AG20443 (cell line): Measurements from ENCODE around the gene FKRP.

Experiments used
- DNase-seq: peaks from one replicate; pipeline ENCODE4 v3.0.0; 2012; ENCODE audit warnings: low spot score, mixed read lengths

FKRP gene

DNA sequence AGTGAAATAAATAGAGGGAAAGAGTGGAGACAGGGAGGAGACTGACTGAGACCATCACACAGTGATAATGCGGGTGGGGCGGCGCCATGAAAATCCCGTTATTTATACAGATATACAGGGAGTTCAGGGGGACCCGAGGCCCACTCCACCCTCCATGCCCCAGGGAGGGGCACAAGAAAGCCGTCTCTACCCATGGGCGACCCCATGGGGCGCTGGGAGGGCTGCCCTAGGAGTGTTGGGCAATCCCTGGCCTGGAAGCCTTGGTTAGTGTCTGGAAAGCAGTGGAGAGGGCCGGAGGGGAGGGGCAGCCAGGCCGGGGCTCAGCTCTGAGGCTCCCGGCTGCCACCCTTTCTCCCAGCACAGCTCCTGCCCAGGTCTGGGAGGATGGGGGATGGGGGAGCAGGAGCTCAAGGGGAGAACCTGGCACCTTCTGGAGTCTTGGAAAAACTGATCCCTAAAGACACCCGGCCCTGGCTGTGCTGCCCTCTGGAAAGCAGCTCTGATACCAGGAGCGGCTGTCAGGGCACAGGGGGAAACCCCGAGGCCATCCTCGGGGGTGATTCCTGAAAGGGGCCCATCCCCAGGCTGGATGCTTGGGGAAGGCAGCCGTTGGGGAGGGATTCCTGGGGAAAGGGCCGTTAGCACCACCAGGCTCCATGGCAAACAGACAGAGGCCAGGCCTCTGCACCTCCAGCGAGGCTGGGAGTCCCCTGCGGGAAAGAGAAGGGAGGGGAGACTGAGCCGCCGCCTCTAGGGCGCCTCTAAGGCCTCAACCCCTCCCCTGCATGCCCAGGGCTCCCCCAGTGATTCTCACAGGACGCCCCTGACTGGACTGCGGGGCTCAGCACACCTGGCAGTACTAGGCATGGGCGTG, 26.0 kb upstream of the FKRP start:
- no peak for DNase-seq

DNA sequence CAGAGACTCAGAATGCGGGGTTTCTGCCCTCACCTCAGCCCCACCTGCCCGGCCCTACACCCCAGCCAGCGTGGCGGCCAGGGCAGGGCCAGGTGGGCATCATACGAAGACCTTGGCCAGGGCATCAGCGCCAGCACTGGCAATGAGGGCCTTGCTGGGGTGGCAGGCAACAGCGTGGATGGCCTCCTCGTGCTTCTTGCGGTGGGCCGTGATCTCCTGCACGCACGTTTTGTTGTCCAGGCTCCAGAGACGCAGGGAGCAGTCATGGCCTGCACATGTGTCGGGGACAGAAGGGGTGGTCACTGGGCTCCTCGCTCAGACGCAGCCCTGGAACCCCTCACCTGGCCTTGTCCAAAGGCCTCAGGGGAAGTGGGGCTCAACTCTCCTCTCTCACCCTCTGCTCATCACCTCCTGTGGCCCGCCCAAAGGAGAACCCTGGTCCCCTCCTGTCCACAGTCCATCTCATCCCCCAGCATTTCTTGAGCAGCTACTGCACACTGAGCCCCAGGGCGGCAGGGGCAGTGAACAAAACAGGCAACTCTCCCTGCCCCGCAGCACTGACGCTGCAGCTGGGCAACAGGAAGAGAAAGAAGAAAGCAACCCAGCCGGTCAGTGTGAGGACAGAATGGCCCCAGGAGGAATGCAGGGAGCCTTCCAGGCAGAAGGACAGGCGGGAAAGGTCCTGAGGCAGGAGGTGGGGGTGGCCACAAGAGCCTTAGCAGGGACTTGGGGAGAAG, 25.2 kb upstream of the FKRP start:
- no peak for DNase-seq

DNA sequence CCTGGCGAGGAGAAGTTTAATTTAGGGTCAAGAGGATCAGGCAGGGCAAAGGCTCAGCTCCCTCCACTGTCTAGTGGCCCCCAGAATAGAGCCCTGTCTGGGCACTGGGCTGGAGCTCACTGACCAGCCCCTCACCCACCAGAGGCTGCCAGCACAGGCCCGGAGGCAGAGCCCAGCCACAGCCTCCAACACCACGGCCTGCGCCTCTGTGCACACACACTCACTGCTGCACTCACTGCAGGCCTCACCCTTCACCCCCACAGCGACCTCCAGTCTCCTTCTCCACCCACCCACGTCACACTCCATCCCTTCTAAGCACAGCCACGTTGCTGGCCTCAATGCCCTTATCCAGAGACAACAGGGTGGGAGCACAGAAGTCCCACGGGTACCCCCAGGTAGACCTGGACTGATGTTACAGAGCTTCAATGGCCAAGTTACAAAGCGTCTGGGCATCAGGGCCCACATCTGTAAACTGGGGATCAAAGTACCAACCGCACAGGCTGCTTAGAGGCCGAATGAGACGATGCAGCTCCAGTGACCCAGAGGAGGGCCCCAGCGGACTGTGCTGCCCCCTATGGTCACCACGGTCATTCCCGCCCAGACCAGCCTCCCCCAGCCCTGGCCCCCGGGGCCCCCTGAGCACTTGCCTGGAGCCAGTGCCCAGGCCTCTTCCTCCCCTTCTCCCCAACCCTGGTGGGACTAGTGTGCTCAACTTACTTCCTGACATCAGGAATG, 24.4 kb upstream of the FKRP start:
- DNase-seq = no peak

GRCh38 chr19:46722004-46722380, 23.9 kb upstream of the FKRP start:
- no peak for DNase-seq

- DNase-seq = no peak
These were observed 23.3 kb upstream of the FKRP start for GRCh38 chr19:46722421-46723022.

DNA sequence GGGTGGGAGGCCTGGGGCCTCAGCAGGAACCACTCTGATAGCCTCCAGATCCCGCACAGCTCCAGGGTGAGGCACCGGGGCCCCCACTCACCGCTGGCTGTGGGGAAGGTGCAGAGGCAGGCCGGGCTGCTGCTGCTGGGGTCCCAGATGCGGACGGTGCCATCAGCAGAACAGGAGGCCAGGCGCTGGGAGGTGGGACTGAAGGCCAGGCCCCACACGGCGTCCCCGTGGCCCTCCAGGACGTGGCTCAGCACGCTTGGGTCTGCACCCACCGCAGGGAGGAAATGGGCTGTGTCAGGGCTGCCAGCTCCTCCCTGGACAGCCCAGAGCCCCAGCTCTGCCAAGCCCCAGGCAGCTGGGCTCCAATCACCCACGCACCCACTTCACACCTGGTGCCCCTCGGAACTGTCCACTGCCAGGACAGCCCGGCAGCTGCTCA, 22.8 kb upstream of the FKRP start:
- no peak for DNase-seq

GRCh38 chr19:46723471-46723870, 22.4 kb upstream of the FKRP start:
- no peak for DNase-seq

DNA sequence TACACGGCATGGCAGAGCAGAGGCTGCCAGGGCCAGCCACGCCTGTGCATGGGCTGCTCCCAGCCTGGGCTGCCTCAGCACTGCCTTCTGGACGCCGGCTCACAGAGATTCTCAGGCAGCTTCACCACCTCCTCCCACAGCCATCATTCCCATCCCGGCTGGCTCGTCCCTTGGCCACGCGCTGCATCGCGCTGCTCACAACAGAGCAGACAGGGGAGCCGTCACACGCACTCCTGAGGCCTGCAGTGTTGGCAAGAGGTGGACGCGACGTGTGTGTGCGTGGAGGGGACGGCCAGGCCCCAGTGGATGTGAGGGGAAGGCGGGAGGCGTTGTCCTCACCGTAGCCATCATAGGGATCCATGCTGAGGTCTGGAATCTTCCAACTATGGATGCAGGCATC, 21.4 kb upstream of the FKRP start:
- DNase-seq = no peak

DNA sequence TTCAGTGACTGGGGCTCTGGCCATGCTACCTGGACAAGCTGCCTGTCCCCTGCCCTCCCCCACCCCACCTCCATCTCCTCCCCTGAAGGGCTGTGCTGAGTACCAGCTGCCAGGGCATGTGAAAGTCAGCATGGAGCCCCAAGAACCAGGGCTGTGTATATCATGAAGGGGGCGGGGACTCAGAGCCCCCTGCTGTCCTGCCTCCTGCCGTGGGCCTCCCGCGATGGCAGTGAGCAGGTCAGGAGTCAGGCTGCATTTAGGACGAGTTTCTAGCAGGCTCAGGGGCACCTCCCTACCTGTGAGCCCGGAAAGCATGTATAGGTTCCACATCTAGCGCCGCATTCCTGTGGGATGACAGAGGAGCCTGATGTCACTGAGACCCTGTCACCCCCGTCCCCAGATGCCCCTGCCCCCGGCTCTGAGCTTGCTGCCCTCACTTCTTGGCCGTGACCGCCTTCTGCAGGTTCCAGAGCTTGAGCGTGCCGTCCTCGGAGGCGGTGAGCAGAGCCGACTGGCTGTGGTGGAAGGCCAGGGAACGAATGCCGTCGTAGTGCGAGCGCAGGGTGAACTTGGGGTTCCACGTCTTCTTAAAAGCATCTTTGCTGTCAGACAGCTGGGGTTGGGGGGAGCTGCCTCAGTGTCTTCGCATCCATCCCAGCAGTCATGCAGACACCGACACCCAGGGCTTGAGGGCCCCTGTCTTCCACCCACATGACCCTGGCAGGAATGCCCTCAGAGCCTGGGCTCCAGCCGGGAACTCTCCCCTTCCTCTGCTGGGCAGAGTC, 20.6 kb upstream of the FKRP start:
- DNase-seq = no peak

- no peak for DNase-seq
These were observed 19.9 kb upstream of the FKRP start for GRCh38 chr19:46725859-46726393.

DNA sequence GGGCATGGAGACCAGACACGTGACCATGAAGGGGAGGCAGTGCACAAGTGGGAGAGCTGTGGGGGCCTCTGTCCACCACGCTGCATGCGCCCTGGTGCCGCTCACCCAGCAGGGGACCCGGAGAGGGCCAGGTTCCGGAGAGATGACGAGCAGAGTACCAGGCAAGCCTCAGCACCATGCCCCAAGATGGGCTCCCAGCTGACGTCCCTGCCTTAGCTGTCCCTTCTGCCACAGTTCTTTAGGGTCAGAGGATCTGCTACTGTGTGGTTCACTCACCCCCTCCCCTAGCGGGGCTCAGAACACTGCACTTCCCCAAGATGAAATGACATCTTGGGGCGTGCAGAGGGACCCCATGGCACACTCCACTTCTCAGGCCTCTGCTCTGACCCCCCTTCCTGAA, 19.3 kb upstream of the FKRP start:
- no peak for DNase-seq

DNA sequence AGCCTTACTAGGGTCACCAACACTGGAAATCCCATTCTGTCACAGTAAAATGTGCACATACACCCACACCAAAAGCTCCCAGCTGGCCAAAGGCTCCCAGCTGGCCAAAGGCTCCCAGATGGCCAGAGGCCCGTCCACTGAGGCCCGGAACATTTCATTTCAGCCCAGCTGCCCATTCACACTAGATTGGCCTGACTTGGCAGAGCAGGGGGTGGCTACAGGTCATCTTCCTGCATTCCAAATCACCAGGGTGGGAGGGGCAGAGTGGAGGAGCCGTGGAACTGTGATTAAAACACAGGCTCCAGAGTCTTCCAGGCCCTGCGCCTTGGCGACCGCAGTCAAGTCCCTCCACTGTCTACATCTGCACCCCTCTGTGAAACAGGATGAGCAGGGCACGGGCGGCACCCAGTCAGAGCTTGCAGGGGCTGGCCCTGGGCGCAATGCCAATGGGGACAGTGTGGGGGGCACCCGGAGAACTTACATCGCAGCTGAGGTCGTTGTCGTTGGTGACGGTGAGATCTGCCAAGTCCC, 18.8 kb upstream of the FKRP start:
- DNase-seq = no peak

GRCh38 chr19:46727757-46728156, 18.1 kb upstream of the FKRP start:
- no peak for DNase-seq

DNA sequence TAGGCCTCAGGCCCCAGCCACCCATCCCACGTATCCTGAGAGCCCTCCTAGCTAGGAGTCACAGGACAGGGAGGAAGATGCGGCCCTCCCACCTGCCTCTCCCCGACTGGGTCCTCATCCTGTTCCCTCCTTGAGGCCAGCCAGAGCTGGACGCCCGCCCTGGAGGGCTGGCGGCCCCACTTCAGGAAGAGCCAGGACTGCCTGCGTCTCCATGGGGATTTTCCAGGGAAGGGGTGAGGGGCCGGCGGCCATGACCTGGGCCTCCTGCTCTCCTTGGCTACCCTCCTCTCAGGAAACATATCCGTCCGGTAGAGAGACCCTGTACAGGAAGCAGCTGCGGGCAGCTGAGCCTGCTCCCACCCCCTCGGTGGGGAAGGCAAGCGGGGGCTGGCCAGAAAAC, 17.6 kb upstream of the FKRP start:
- DNase-seq = no peak

DNA sequence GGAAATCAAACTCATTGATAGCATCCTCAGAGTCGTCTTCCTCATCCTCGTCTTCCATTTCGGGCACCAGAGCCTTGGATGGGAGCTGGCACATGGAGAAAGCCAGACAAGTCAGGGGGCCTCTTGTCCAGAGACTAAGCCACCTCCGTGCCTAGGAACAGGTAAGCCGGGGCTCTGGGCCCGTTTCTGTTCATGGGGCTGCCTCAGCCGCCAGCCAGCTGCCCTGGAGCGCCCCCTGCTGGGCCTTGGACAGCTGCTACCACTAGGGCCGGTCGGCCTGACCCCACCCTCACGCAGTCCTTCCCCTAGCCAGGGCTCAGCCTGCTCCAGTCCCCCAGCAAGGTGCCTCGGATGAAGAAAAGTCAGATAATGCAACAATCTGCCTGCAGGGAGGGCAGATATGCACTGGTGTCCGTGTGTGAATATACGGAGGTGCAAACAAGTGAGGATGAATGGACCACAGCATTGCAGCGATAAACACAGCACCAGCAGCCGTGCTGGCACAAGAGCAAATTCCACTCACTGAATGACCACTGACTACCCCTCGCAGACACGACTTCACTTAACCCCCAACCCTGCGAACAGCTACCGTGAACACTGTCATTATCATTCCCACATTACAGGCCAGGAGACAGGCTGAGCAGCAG, 17.0 kb upstream of the FKRP start:
- DNase-seq = peak; percentile 91

- DNase-seq = no peak
These were observed 16.2 kb upstream of the FKRP start for GRCh38 chr19:46729696-46730095.

DNA sequence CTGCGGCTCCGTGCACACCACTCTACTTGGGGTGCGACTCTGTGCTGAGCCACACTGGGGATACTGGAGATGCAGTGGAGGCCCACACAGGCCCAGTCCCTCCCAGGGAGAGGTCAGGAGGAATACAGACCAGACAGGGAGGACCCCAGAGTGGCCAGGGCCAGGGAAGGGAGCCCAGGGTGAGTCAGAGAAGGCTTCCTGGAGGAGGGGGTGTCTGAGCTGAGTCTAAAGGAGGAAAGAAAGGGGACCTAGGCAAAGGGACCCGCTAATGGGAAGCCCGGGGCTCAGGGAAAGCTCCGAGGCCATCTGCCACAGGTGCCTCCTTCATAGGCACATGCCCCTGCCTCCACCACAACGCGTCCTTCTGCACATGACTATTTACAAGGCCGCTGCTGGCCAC, 15.7 kb upstream of the FKRP start:
- no peak for DNase-seq

DNA sequence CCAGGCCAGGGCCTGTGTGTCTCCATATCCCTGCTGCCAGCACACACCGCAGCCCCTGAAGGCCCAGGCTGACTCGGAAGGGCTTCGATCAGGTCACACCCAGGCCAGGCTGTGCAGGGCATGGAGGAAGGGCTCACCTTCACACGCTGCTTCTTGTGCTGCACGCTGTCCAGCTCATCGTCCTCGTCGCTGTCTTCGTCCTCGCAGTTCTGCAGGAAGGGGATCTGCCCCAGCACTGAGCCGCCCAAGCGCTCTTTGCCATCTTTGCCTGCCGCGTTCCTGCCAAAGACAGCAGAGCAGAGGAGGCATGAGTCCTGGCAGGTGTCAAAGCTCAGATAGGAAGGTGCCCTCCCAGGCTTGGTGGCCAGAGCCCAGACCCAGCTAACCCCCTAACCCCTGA, 15.3 kb upstream of the FKRP start:
- no peak for DNase-seq

GRCh38 chr19:46731007-46731501, 14.8 kb upstream of the FKRP start:
- DNase-seq = peak; percentile 87

DNA sequence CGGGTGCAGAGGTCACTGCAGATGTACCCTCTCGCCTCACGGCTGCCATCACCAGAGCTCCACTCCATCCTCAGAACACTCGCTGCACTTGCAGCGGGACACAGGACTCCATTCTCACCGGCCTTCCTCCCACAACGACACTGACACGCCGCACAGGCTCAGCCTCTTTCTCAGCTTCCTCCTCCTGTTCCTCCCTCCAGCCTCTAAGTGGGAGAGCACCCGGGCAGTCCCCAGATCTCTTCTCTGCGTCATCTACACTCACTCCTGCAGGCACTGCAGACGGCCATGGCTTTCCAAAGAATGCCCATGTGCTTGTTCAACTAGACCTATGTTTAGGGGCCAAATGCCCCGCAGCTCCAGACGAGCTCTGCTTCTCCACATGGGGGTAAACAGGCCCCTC, 14.3 kb upstream of the FKRP start:
- DNase-seq = no peak
